CD14-positive monocyte (primary cell): Measurements from ENCODE around the gene CADM2. TPM values are rescaled to one million over a fixed set of nuclear protein-coding genes. Genes with fewer than 3 reads are reported as not detected.

Experiments used
- DNase-seq, 3 donors: peaks; one replicate each; pipeline ENCODE4 v3.0.0-alpha.2; 2011 to 2022
- H2AFZ ChIP-seq: 2 replicates; pipeline ENCODE4 v1.6.0; 2012; ENCODE audit warnings: mild to moderate bottlenecking, low read depth, low read length, inconsistent platforms; ENCODE audit not compliant: insufficient read depth, poor library complexity, severe bottlenecking
- H3K27ac ChIP-seq, 2 donors: 1 replicate in 1 of 2; 2 replicates in 1 of 2; pipeline ENCODE4 v1.5.1; 2012 to 2013; ENCODE audit warnings: low read length in 2 of 2, control low read depth in 1 of 2, inconsistent platforms in 1 of 2, low read depth in 1 of 2, mild to moderate bottlenecking in 1 of 2
- H3K27me3 ChIP-seq, 2 donors: one replicate each; pipeline versions ENCODE4 v1.6.0 to v1.6.1; 2011 to 2013; ENCODE audit warnings: low read length in 2 of 2; ENCODE audit not compliant: control insufficient read depth in 2 of 2, insufficient read depth in 2 of 2
- H3K36me3 ChIP-seq, 2 donors: replicated peaks in 1 of 2; 1 replicate in 1 of 2; 2 replicates in 1 of 2; pipeline versions ENCODE4 v1.5.1 to v1.6.1; 2012 to 2013; ENCODE audit warnings: low read length in 2 of 2, control low read depth in 1 of 2, inconsistent platforms in 1 of 2, mild to moderate bottlenecking in 1 of 2; ENCODE audit not compliant: insufficient read depth in 2 of 2, control insufficient read depth in 1 of 2
- H3K4me1 ChIP-seq, 2 donors: 1 replicate in 1 of 2; 2 replicates in 1 of 2; pipeline versions ENCODE4 v1.5.1 to v1.6.1; 2012 to 2013; ENCODE audit warnings: low read length in 2 of 2, control low read depth in 1 of 2, inconsistent platforms in 1 of 2, mild to moderate bottlenecking in 1 of 2, moderate library complexity in 1 of 2; ENCODE audit not compliant: insufficient read depth in 2 of 2, control insufficient read depth in 1 of 2
- H3K4me2 ChIP-seq: replicated peaks from 2 replicates; pipeline ENCODE3; 2012; ENCODE audit warnings: low read length, moderate library complexity, mild to moderate bottlenecking; ENCODE audit not compliant: poor library complexity, severe bottlenecking; ENCODE audit errors: extremely low read depth
- H3K4me3 ChIP-seq, 3 experiments: fragments of 200-600 bp in 1 of 3; sonication (generic) in 1 of 3; replicated peaks in 1 of 3; 1 replicate in 2 of 3; 2 replicates in 1 of 3; pipeline ENCODE4 v1.5.1; 2011 to 2013; ENCODE audit warnings: low read length in 3 of 3, mild to moderate bottlenecking in 3 of 3, control low read depth in 2 of 3, low read depth in 2 of 3, inconsistent platforms in 1 of 3, moderate library complexity in 1 of 3
- H3K79me2 ChIP-seq: 2 replicates; pipeline ENCODE4 v1.6.0; 2012; ENCODE audit warnings: mild to moderate bottlenecking, control low read depth, inconsistent platforms, low read length, moderate library complexity; ENCODE audit not compliant: insufficient read depth
- H3K9ac ChIP-seq: 2 replicates; pipeline ENCODE4 v1.6.0; 2017; ENCODE audit warnings: low read length, mild to moderate bottlenecking; ENCODE audit not compliant: insufficient read depth, poor library complexity, severe bottlenecking
- H3K9me3 ChIP-seq, 2 donors: replicated peaks in 1 of 2; 1 replicate in 1 of 2; 2 replicates in 1 of 2; pipeline versions ENCODE4 v1.5.1 to v1.6.1; 2012 to 2013; ENCODE audit warnings: low read length in 2 of 2, control low read depth in 1 of 2; ENCODE audit not compliant: control insufficient read depth in 1 of 2, insufficient read depth in 1 of 2
- H4K20me1 ChIP-seq: 2 replicates; pipeline ENCODE4 v1.6.0; 2012; ENCODE audit warnings: mild to moderate bottlenecking, low read length, control low read depth, moderate library complexity; ENCODE audit not compliant: insufficient read depth
- H3K27ac Mint-ChIP-seq, 7 donors: one replicate each; pipeline ENCODE4 v1.8.0; 2020; ENCODE audit warnings: mild to moderate bottlenecking in 7 of 7, mixed read lengths in 7 of 7, moderate library complexity in 6 of 7, inconsistent platforms in 2 of 7
- H3K27me3 Mint-ChIP-seq, 3 donors: one replicate each; pipeline ENCODE4 v1.8.0; 2021 to 2022; ENCODE audit warnings: low read depth in 3 of 3, mild to moderate bottlenecking in 3 of 3, mixed read lengths in 3 of 3, moderate library complexity in 3 of 3, inconsistent platforms in 1 of 3
- H3K36me3 Mint-ChIP-seq, 2 donors: one replicate each; pipeline ENCODE4 v1.8.0; 2020; ENCODE audit warnings: mixed read lengths in 2 of 2, inconsistent platforms in 1 of 2, mild to moderate bottlenecking in 1 of 2
- H3K4me1 Mint-ChIP-seq: one replicate; pipeline ENCODE4 v1.8.0; 2020; ENCODE audit warnings: mild to moderate bottlenecking, mixed read lengths
- H3K4me3 Mint-ChIP-seq, 2 donors: one replicate each; pipeline ENCODE4 v1.8.0; 2020; ENCODE audit warnings: mild to moderate bottlenecking in 2 of 2, mixed read lengths in 2 of 2, moderate library complexity in 1 of 2
- H3K9me3 Mint-ChIP-seq, 7 donors: one replicate each; pipeline ENCODE4 v1.8.0; 2020 to 2022; ENCODE audit warnings: mixed read lengths in 7 of 7, mild to moderate bottlenecking in 6 of 7, moderate library complexity in 6 of 7, inconsistent platforms in 2 of 7
- WGBS: methylation state at CpG from one replicate; pipeline ENCODE4 v1.1.5; 2013; ENCODE audit warnings: missing lambda C conversion rate; ENCODE audit not compliant: insufficient coverage; 5-methylcytosine and 5-hydroxymethylcytosine counted together
- intact Hi-C, 2 donors: fragments of 100-400 bp; cut with micrococcal nuclease; formaldehyde crosslinking; loops; one replicate each; pipeline versions ENCODE4 v1.15.0 to v1.15.1; 2023
- polyA plus RNA-seq, 3 donors: library from polyadenylated mRNA; depleted of rRNA in 1 of 3; unstranded in 2 of 3; stranded (reverse) in 1 of 3; fragments of 300-500 nt in 2 of 3; fragments of >200 nt in 1 of 3; fragmentation: Illumina TruSeq in 2 of 3; gene quantifications; 1 replicate in 2 of 3; 2 replicates in 1 of 3; pipeline ENCODE4 v1.2.3, GENCODE V29; 2012 to 2021
- TF ChIP-seq, protein P1 (sequence below): fragments of 200-600 bp; IDR thresholded peaks from one replicate; pipeline ENCODE4 v1.8.0; 2022; ENCODE audit warnings: antibody characterized with exemption, mild to moderate bottlenecking

CADM2 gene
- polyA plus RNA-seq, 3 donors, result not detected

DNA sequence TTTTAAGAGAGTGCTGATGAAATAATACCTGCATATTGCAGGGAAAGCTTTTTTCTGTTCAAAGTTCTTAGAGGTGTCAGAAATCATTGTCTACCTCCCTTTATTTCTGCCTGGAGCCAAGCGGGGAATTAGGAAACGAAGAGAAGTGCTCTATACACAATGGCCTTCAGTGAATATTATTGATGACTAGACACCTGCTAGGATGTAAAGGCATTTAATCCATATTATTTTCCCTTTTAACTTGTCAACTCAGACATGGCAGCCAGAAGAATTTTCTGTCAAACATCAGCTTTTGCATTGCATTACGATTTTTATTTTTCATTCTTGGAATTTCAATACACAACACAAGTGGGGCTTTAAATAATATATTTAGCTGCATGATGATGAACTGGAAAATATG, 24.7 kb downstream of the CADM2 start:
- no peaks in the 10 kb centered on the region for H3K4me1 Mint-ChIP-seq
- H3K9me3 Mint-ChIP-seq, result no peaks in the 10 kb centered on the region
- TF ChIP-seq, protein P1, sequence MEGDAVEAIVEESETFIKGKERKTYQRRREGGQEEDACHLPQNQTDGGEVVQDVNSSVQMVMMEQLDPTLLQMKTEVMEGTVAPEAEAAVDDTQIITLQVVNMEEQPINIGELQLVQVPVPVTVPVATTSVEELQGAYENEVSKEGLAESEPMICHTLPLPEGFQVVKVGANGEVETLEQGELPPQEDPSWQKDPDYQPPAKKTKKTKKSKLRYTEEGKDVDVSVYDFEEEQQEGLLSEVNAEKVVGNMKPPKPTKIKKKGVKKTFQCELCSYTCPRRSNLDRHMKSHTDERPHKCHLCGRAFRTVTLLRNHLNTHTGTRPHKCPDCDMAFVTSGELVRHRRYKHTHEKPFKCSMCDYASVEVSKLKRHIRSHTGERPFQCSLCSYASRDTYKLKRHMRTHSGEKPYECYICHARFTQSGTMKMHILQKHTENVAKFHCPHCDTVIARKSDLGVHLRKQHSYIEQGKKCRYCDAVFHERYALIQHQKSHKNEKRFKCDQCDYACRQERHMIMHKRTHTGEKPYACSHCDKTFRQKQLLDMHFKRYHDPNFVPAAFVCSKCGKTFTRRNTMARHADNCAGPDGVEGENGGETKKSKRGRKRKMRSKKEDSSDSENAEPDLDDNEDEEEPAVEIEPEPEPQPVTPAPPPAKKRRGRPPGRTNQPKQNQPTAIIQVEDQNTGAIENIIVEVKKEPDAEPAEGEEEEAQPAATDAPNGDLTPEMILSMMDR, result no peak
- DNase-seq, result no peak
- WGBS, result no CpG with 5 or more reads among the region's 3 CpGs
- no peak overlapping the region for H3K4me3 Mint-ChIP-seq
- Histone ChIP-seq H4K20me1 (no peaks in the 10 kb centered on the region), H3K4me2 (no peak overlapping the region), H3K4me3 (no peak overlapping the region), H3K36me3 (no peaks in the 10 kb centered on the region), H3K27me3 (no peaks in the 10 kb centered on the region), H3K9me3 (no peaks in the 10 kb centered on the region), H3K4me1 (no peaks in the 10 kb centered on the region), H3K27ac (no peak overlapping the region), H3K9ac (no peak overlapping the region), H3K79me2 (no peaks in the 10 kb centered on the region), H2AFZ (no peak overlapping the region)
- H3K36me3 Mint-ChIP-seq, result no peaks in the 10 kb centered on the region
- no peak overlapping the region for H3K27ac Mint-ChIP-seq
- H3K27me3 Mint-ChIP-seq, result peaks cover 0 to 2% (median 0%) of the 10 kb centered on the region in 3 donors
- intact Hi-C loops, result no loop called here

DNA sequence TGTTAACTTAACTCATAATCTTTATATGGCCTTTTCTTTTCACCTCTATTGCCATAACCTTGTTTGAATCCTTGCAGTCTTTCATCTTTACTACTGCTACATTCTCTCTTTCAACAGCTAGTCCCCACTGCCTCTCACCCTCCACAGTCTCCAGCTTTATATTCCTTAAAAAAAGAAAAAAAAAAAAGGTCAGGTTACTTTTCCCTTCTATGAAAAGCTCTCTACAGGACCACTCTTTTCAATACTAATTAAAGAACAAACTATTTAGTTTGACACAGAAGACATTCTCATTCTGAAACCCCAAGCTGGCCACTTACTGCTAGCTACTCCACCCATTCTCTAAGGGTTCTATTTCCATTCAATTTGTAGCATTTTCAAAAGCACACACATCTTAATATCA, 25.6 kb downstream of the CADM2 start:
- no peaks in the 10 kb centered on the region for H3K9me3 ChIP-seq
- Mint-ChIP-seq H3K4me1 (no peaks in the 10 kb centered on the region), H3K36me3 (no peaks in the 10 kb centered on the region), H3K4me3 (no peak overlapping the region), H3K27ac (no peak overlapping the region), H3K9me3 (no peaks in the 10 kb centered on the region), H3K27me3 (peaks cover 0 to 2% (median 0%) of the 10 kb centered on the region in 3 donors)
- no peak overlapping the region for H2AFZ ChIP-seq
- intact Hi-C loops, result no loop called here
- no peaks in the 10 kb centered on the region for H3K4me1 ChIP-seq
- H3K27me3 ChIP-seq, result no peaks in the 10 kb centered on the region
- no peak overlapping the region for H3K4me2 ChIP-seq
- no peak overlapping the region for H3K27ac ChIP-seq
- TF ChIP-seq, protein P1, result no peak
- H3K9ac ChIP-seq, result no peak overlapping the region
- no peak overlapping the region for H3K4me3 ChIP-seq
- DNase-seq, result no peak
- H3K79me2 ChIP-seq, result no peaks in the 10 kb centered on the region
- H3K36me3 ChIP-seq, result no peaks in the 10 kb centered on the region
- no peaks in the 10 kb centered on the region for H4K20me1 ChIP-seq
